ENCODE results near the gene TMEM156.

DNA sequence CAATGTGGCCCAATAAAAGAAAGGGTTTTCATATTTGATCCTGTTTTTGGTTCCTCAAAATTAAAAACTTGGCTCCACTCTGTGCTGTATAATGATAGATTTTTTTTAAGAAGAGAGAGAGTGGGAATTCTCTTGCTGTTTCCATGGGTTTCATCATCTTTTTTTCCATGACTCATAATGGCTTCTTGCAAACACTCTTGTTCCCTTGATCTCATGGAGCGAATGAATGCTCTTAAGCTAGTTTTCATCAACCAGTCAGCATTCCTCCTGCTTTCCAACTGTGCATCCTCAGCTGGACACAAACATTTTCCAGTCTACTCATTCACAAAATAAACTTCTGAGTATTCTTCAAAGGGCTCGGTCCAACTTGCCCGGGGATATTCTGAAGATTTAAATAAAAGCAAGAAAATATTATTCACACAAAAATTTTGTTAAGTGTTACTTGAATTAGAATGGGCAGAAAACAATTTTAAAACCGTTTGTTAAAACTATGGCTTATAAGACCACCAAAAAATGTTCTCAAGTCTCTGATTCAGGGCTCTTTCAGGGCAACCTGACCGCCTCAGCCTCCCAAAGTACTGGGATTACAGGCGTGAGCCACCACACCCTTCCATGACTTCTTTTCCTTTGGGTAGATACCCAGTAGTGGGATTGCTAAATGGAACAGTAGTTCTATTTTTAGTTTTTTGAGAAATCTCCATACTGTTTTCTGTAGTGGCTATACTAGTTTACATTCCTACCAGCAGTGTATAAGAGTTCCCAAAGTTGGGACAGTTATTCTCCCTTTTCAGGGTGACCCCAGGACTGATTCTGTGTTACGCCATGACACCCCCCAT lies 64.7 kb downstream of the TMEM156 start:
- TF ChIP-seq, protein P1, sequence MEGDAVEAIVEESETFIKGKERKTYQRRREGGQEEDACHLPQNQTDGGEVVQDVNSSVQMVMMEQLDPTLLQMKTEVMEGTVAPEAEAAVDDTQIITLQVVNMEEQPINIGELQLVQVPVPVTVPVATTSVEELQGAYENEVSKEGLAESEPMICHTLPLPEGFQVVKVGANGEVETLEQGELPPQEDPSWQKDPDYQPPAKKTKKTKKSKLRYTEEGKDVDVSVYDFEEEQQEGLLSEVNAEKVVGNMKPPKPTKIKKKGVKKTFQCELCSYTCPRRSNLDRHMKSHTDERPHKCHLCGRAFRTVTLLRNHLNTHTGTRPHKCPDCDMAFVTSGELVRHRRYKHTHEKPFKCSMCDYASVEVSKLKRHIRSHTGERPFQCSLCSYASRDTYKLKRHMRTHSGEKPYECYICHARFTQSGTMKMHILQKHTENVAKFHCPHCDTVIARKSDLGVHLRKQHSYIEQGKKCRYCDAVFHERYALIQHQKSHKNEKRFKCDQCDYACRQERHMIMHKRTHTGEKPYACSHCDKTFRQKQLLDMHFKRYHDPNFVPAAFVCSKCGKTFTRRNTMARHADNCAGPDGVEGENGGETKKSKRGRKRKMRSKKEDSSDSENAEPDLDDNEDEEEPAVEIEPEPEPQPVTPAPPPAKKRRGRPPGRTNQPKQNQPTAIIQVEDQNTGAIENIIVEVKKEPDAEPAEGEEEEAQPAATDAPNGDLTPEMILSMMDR (IDR thresholded peaks at IDR 0.05): no peak
- TF ChIP-seq ZFX (IDR thresholded peaks at IDR 0.05; ENCODE audit: borderline replicate concordance): no peak
